HG03469 (cell line): ENCODE measurements around the gene COP1.
"Not testable (repeated sequence)": the region's sequence is repeated elsewhere in the genome, so short reads cannot be mapped to it uniquely, and the experiment has no call there.

Source experiments
- ATAC-seq: cut with Tn5 transposase; IDR thresholded peaks from one replicate; pipeline ENCODE4 v1.9.1; 2021; ENCODE audit warnings: mild to moderate bottlenecking, moderate library complexity, moderate number of reproducible peaks; ENCODE audit not compliant: unreplicated experiment

The COP1 gene

DNA sequence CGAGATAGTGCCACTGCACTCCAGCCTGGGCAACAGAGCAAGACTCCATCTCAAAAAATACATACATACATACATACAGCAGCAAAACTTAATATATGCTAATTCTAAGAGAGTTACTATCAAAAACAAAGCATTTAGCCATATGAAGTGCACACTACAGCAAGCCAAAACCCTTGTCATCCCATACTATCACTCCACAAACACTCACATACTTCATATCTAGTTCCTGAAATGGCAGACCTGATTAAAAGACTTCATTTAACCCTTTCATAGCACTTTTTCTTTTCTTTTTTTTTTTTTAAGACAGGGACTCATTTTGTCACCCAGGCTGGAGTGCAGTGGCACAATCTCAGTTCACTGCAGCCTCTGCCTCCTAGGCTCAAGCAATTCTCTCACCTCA, 65.6 kb downstream of the COP1 start:
- no peak for ATAC-seq

DNA sequence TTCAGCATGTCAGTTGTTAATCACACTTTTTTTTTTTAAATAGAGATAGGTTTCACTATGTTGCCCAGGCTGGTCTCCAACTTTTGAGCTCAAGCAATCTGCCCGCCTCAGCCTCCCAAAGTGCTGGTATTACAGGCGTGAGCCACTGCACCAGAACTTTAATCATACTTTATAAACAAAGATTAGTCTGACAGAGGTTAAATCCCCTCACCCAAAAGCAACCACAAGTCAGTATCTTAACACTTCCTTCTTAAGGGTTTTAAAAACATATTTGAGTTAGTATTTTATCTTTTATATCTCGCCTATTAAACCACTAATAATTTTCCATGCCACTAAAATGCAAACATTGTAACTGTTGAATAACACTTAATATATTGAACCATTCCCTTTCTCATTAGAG, 70.2 kb downstream of the COP1 start:
- ATAC-seq: no peak

DNA sequence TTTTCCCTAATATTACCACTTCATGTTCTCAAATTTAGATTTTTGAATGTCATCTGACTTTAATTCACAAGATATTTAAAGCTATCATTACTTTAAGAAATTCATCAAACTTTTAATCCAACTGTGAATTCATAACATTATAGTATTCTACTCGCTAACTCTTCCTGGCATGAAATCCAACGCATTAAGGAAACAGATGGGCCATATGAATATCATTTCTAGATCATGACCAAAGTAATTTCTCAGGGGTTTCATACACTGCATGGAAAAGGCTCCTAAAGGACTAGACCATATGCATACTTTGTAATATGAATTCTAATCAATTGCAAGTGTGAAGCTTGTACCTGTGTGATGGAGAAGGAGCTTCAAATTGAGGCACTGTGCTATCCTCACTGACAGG, 72.4 kb downstream of the COP1 start:
- no peak for ATAC-seq

DNA sequence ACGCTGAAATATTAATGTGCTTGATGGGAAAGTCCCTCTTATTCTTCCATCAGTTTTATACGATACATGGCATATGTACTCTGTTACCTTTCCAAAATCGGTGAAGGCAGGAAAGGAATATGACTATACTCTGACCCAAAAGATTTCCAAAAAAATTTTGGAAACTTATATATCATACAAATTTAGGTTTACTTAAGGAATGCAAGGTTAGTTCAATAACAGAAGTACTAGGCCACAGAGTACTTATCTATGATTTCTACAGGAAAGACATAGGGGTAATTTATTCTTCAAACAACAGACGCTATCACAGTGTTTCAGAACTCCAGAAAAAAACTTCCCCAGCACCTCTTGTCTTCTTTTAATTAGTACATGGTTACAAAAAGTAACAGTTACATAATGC, 84.8 kb downstream of the COP1 start:
- no peak for ATAC-seq

DNA sequence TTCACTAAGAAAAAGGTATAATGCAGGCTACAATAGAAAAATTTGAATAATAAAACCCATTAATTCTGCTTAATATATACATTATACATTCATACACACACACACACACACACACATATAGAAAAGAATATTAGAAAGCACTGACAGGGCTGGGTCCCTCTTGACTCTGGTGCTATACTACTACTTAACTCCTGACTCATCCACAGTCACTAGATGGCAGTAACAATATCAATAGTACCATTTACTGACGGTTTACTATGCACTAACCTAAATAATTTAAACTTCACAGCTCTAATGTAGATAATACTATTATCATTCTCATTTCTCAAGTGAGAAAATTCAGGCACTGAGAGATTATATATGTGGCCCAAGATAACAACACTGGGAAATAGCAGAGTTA, 87.5 kb downstream of the COP1 start:
- ATAC-seq: peak; percentile 67

DNA sequence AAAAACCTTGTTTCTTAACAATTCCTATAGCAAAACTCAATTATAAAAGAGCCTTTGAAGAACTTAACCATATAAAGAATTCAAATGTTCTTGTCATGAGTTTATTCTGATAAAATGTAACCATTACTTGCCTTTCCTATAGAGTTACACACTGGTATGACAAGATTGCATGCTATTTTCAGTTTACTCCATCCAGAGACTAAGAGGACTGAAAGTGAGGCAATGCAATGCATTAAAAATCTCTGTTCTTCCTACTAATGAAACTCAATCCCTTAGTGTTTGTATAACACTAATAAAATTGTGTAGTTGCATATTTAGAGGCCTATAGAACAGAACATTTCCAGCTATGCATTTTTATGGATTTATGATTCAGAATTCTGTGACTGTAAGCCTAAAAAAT, 88.1 kb downstream of the COP1 start:
- ATAC-seq: no peak

DNA sequence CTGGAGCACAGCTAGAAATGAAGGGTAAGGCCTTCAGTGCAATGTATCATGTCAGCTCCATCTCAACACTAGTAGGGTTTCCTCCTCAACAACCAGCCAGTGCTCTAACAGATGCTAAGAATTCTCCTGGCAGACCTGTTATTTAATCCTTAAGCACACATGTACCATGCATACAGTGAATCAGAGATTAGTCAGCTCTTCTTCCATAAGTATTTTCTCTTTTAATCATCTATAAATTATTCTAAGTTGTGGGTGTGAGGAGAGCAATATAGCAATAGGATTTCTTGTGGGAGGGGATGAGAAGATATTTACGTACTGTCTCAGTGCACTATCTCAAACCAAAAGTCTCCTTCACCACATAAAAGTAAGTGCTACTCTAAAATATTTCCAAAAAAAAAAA, 95.3 kb downstream of the COP1 start:
- no peak for ATAC-seq

DNA sequence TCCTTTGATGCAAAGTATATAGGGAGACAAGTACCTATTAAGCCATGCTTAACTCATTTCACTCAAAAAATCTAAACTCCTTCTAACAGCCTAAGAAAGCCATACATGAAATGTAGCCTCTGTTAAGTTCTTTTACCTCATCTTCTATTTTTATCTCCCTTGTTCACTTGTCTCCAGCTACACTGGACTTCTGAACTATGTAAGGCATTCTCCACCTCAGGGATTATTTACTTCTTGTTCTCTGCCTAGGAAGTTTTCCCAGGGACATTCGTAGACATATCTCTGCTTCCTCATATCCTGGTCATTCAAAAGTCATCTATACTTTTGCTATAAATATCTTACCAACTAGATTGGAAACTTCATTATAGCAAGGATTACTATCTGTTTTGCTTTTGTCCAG, 96.9 kb downstream of the COP1 start:
- ATAC-seq: no peak

DNA sequence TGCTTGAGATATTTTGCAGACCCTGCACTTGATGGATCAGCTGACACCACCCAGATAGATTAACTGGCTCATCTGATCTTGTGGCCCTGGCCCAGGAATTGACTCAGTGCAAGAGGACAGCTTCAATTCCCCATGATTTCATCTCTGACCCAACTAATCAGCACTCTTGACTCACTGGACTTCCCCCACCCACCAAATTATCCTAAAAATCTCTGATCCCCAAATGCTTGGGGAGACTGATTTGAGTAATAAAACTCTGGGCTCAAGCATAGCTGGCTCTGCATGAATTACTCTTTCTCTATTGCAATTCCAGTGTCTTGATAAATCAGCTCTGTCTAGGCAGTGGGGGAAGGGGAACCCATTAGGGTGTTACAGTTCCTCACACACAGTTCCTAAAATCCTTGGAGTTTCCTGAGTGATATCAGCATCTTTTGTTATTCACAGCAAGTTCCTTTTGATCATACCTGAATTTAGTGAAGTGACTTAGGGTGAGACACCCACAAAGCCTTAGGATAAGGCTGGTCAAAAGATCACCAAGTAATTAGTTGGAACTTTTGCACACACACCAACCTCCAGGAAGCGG, 104.2 kb downstream of the COP1 start:
- no peak for ATAC-seq

DNA sequence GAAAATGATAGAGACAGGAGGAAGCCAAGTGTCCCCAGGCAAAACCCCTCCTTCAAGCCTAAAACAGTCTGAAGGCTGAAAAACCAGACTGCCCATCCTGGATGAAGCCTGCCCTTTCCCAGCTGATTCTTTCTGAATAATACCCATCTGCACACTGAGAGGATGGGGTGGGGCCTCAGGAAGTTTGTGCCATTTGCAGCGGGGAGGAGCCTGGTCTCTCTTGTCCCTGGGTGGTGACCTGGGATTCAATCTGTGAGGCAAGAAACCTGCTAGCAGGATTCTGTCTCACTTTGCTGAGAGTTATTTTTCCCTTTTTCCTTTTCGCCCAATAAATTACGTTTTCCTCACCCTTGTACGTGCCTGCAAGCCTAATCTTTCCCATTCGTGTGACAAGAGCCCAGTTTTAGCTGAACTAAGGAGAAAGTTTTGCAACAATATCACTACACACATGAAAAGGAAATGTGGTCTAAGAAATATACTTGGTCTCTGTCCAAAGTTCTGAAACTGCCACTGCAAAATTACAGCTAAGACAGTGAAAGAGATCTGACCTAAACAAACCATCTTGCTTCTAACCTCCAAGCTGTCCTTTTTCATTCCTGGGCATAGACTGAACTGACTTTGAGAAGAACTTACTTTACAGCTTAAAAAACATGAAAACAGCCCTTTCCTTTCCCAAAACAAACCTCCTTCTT, 105.0 kb downstream of the COP1 start:
- ATAC-seq: no peak

DNA sequence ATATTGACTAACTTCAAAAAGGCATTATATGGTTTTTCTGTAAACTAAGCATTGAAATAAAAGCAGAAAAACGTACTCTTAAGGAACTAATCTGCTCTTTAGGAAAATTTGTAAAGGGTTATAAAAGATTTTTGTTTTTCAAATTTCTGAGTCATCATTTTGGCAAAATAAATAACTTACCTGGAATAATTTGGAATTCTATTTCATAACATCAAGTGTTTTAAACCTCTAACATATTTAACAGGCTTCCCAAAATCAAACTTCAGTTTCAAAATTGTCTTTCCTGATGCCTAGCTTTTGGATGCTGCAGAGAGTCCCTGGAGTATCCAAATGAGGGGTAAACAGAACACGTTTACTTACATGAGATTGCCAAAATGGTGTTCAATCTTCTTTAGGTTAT, 108.5 kb downstream of the COP1 start:
- ATAC-seq: no peak

DNA sequence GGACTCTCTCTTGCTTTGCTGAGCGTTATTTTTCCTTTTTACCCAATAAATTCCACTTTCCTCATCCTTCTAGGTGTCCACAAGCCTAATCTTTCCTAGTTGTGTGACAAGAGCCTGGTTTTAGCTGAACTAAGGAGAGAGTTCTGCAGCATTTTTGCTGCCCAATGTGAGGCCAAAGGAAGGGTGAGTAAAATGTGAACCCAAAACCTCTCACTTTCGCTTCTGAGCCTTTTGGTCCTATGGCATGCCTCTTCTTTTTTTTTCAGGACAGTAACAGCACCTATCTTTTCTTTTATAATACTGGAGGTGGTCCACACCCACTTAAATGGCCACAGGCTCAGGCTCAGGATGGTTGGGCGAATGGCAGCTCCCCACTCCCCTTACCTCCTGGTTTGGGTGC, 111.1 kb downstream of the COP1 start:
- no peak for ATAC-seq

DNA sequence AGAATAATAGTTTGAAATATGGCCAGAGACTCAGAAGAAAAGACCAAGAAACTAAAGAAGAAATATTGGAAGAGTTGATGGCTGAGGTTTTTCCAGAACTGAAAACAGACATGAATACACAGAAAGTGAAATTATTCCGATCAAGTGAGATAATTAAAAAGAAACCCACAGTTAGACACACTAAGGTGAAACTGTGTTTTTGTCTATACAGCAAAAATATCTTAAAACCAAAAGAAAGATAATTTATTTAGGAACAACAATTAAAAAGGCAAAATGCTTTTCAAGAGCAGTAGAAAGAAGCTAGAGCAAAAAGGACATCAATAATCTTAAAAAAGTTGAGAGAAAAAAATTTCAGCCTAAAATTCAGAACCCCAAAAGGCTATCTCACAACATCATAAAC, 116.3 kb downstream of the COP1 start:
- ATAC-seq: no peak

DNA sequence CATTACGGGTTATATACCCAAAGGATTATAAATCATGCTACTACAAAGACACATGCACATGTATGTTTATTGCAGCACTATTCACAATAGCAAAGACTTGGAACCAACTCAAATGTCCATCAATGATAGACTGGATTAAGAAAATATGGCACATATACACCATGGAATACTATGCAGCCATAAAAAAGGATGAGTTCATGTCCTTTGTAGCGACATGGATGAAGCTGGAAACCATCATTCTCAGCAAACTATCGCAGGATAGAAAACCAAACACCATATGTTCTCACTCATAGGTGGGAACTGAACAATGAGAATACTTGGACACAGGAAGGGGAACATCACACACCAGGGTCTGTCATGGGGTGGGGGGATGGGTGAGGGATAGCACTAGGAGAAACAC, 119.3 kb downstream of the COP1 start:
- ATAC-seq: not testable (repeated sequence)

DNA sequence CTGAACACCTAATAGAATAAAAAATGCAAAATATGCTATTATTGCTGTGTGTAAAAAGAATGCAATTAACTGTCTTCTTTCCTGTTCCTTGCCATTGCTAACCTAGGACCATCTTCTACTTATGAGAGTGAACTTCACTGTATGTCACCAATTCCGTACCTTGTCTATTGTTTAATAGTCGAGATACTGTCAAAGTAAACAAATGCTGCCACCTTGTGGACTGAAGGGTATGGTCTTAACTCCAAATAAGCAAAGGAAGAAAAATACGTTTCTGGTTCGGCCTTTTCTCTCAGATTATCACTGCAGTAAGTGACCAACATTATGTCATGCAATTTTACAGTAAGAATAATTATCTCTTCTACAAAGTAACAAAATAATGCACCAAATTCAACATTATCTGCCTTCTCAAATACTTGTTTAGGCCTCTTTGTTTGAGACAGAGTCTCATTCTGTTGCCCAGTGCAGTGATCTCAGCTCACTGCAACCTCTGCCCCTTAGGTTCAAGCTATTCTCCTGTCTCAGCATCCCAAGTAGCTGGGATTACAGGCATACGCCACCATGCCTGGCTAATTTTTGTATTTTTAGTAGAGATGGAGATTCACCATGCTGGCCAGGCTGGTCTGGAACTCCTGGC, 133.4 kb downstream of the COP1 start:
- no peak for ATAC-seq

DNA sequence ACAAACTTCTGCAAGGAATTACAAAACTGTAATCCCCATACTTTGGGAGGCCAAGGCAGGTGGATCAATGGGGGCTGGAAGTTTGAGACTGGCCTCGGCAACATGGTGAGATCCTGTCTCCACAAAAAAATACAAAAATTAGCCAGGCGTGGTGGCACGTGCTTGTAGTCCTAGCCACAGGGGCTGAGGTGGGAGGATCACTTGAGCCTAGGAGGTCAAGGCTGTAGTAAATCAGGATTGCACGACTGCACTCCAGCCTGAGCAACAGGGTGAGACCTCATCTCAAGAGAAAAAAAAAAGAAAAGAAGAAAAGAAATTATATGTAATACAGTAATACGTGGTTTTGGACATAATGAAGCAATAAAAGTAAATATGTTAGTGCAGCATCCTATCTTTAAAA, 138.2 kb downstream of the COP1 start:
- ATAC-seq: no peak

DNA sequence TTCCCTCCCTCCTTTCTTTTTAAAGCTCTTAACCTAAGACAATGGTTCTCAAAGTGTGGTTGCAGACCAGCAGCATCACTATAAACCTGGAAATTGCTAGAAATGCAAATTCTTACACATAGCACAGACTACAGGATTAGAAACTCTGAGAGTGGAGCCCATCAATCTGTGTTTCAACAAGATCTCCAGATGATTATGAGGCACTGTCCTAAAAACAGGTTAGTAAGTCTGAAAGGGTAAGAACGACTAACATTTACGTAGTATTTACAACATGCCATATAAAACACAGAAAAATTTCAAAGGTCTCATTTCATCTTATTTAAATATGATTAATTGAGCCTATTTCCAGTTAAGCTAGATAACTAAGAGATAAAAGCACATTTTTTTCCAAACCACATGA, 138.8 kb downstream of the COP1 start:
- no peak for ATAC-seq

DNA sequence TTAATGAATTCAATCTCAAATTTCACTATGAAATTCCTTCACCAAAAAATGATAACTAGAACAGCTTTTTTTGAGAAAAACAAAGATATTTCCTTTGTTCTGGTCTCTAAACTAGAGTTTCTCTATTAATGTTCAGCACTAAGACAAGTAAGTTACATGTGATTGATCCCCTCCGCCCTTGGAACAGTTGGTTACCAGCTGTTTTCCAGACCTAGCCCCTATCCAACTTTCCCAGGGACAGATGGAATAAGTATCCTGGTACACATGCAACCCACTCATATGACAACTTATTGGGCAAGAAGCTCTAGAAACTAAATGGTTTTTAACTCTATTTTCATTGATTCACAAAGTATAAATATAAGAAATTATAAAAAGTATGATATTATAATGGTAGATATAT, 140.4 kb downstream of the COP1 start:
- no peak for ATAC-seq

DNA sequence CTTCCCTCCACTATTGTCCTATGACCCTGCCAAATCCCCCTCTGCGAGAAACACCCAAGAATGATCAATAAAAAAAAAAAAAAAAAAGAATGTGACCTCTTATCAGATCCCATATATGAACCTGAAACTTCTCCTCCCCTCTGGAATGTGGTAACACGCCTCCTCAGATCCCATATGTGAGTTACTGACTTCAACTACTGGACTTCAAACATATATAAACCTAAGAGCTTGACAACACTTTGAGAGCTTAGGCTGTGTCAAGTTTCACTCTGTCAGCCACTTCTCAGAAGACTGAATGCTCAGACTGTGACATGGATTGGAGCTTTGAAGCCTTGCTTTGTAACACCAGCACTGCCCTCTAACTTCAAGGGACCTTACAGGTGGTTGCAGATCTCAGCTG, 148.4 kb downstream of the COP1 start:
- ATAC-seq: no peak

DNA sequence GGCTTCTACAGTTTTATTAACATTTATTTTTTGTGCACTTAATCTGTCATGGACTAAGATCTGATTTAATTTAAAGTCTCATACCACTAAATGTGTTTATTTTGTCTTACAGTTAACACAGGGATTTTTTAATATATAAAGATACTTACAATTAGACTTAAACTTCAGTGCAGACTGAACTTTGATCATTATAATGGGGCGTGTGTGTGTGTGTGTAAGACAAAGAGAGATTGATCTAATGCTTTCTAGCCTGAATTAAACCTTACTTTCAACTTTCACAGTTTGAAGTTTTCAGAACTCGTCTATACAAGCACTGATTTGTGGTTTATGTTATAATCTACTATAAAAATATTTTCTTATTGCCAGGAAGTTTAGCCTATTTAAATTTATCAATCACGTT, 150.8 kb downstream of the COP1 start:
- ATAC-seq: no peak

DNA sequence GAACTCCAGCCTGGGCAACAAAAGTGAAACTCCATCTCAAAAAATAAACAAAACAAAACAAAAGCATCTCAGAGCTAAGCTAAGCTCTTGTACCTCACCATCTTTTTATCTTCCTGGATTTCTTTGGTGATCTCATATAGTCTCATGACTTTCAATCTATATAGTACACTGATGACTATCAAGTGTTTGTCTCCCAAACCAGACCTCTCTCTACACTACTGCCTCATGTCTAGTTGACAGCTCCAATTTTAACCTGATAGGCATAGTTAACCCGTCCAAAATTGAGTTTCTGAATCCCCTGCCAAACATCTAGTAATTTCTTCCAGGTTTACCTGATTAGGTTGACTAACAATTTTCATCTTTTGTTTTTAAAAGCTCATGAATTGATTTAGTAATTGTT, 151.7 kb downstream of the COP1 start:
- ATAC-seq: no peak

DNA sequence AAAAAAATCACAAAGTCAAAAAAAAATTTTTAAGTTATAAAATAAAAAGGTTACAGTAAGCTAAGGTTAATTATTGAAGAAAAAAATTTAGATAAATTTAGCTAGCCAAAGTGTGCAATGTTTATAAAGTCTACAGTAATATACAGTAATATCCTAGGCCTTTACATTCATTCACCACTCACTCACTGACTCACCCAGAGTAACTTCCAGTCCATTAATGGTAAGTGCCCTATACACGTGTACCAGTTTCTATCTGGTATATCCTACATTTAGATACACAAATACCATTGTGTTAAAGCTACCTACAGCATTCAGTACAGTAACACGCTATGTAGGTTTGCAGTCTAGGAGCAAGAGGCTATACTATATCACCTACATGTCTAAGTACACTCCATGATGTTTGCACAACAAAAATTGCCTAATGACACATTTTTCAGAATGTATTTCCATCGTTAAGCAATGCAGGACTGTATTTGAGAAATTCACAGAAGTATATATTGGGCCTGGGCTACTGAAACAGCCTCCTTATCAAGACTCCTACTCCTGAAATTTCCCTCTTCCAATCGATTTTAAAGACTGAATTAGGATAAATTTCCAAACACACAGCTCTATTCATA, 155.1 kb downstream of the COP1 start:
- no peak for ATAC-seq
